Left ventricle myocardium inferior (tissue), 1 donor: Measurements from ENCODE around the gene CCM2. TPM values are rescaled to one million over a fixed set of nuclear protein-coding genes. Genes with fewer than 3 reads are reported as not detected.
"Not testable (repeated sequence)": the region's sequence is repeated elsewhere in the genome, so short reads cannot be mapped to it uniquely, and the experiment has no call there.

Source experiments
- DNase-seq: peaks from one replicate; pipeline ENCODE4 v3.0.0-alpha.2; 2020
- H3K27ac ChIP-seq: fragments of 200-600 bp; replicated peaks from 2 replicates; pipeline ENCODE4 v1.8.0; 2021
- H3K27me3 ChIP-seq: fragments of 200-600 bp; 2 replicates; pipeline ENCODE4 v1.8.0; 2021; ENCODE audit warnings: low read depth
- H3K36me3 ChIP-seq: fragments of 200-600 bp; 2 replicates; pipeline ENCODE4 v1.8.0; 2021
- H3K4me1 ChIP-seq: fragments of 200-600 bp; 2 replicates; pipeline ENCODE4 v1.8.0; 2021
- H3K4me3 ChIP-seq: fragments of 200-600 bp; 2 replicates; pipeline ENCODE4 v1.8.0; 2021; ENCODE audit warnings: mild to moderate bottlenecking, moderate library complexity
- H3K9me3 ChIP-seq: fragments of 200-600 bp; replicated peaks from 2 replicates; pipeline ENCODE4 v1.8.0; 2021
- CTCF ChIP-seq: fragments of 200-600 bp; IDR thresholded peaks from 2 replicates; pipeline ENCODE4 v1.8.0; 2021; ENCODE audit warnings: antibody characterized with exemption, mild to moderate bottlenecking, borderline replicate concordance
- intact Hi-C: fragments of 100-400 bp; cut with micrococcal nuclease; formaldehyde crosslinking; loops from one replicate; pipeline ENCODE4 v1.11.0; 2022
- total RNA-seq: library from RNA; stranded (reverse); fragmentation: NEBNext Ultra II Directional; extraction: Animal tissue kit (Norgen Biotek cat#: 25700); gene quantifications from one replicate; pipeline ENCODE4 v1.2.1, GENCODE V29; 2021
- donor health status: DM: no; HTN: yes; CAD: no; lungs with severe emphysema.

Gene CCM2
- total RNA-seq, 1 donor from 2014 or later: 24.5 TPM

DNA sequence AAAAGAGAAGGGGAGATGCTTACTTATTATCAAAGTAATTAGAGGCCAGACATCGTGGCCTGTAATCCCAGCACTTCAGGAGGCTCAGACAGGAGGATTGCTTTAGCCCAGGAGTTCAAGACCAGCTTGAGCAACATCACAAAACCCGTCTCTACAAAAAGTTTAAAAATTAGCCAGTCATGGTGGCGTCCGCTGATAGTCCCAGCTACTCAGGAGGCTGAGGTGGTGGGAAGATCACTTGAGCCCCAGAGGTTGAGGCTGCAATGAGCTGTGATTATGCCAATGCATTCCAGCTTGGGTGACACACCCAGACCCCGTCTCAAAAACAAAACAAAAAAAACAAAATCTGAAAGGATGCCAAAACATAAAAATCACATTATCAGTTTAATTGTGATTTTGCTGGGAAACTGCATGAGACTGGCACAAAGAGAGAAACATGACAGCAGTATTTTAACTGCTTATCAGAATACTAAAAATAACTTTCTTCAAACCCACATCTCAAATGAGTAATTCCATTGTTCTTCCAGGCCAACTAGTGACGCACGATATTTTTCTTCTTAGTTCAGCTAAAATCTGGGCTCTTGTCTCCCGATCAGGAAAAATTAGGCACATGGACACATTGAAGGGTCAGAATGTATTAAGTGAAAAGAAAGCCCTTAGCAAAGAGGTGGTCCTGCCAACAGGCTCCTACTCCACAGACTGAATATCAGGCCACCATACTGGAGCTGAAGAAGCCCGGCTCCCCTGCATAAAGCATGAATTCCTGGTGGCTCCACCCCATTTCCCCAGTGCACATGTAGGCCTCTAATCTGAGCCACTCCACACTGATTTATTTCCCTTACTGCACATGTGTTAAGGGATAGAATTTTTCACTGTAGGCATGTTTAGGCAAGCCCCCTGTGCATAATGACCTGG is 9.6 kb upstream of the CCM2 start:
- no peaks in the 10 kb centered on the region for H3K27me3 ChIP-seq
- no peak overlapping the region for H3K4me3 ChIP-seq
- peak overlapping the region; percentile 61 for H3K27ac ChIP-seq
- no peak for DNase-seq
- H3K4me1 ChIP-seq: peaks cover 33% of the 10 kb centered on the region
- H3K36me3 ChIP-seq: peaks cover under 1% of the 10 kb centered on the region
- no peak for TF ChIP-seq CTCF
- intact Hi-C loops: no loop called here
- H3K9me3 ChIP-seq: no peaks in the 10 kb centered on the region

DNA sequence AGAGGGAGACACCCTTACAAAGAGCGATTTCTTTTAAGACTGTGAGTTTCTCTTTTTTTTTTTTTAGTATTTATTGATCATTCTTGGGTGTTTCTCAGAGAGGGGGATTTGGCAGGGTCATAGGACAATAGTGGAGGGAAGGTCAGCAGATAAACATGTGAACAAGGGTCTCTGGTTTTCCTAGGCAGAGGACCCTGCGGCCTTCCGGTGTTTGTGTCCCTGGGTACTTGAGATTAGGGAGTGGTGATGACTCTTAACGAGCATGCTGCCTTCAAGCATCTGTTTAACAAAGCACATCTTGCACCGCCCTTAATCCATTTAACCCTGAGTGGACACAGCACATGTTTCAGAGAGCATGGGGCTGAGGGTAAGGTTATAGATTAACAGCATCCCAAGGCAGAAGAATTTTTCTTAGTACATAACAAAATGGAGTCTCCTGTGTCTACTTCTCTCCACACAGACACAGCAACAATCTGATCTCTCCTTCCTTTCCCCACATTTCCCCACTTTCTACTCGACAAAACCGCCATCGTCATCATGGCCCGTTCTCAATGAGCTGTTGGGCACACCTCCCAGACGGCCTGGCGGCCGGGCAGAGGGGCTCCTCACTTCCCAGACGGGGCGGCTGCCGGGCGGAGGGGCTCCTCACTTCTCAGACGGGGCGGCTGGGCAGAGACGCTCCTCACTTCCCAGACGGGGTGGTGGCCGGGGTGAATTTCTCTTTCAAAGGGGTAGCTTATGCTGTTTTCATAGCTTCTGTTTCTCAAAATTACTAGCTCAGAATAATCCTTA is 7.8 kb upstream of the CCM2 start:
- DNase-seq, H3K36me3 ChIP-seq: not testable (repeated sequence)

DNA sequence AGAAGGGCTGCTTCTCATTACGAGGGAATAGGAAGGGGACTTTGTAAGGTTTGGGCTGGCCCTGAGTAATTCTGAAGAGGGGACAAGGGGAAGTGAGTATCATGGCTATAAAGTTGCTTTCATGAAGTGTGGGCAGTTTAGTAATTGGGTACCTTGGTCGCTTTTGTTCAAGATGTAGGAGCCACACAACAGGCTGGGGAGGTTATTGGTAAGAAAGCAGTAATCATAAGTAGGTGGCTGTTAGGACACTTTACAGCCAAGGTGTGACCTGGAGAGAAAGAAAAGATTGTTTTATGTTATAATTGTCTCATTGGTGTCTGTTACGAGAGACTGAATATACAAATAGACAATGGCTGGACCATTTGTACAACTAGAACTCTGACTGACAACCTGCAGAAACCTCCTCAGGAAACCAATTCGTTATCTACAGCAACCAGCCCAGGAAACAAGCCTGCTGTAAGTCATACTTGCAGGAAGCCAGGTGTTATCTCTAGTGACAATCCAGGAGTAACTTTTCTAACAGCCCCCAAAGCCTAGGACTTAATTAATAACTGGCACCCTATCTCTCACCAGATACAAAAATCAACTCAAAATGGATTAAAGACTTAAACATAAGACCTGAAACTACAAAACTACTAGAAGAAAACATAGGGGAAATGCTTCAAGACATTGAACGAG is 5.0 kb upstream of the CCM2 start:
- Histone ChIP-seq H3K9me3 (no peaks in the 10 kb centered on the region), H3K4me3 (no peak overlapping the region), H3K36me3 (no peaks in the 10 kb centered on the region), H3K27ac (no peak overlapping the region), H3K27me3 (no peaks in the 10 kb centered on the region), H3K4me1 (peaks cover 21% of the 10 kb centered on the region)
- intact Hi-C loops: no loop called here
- TF ChIP-seq CTCF: no peak
- DNase-seq: no peak

More for the DNA sequence above, 7.8 kb upstream of the CCM2 start:
- peaks cover 19% of the 10 kb centered on the region for H3K4me1 ChIP-seq
- H3K27ac ChIP-seq, H3K9me3 ChIP-seq, H3K27me3 ChIP-seq, intact Hi-C loops, H3K4me3 ChIP-seq: not testable (repeated sequence)

DNA sequence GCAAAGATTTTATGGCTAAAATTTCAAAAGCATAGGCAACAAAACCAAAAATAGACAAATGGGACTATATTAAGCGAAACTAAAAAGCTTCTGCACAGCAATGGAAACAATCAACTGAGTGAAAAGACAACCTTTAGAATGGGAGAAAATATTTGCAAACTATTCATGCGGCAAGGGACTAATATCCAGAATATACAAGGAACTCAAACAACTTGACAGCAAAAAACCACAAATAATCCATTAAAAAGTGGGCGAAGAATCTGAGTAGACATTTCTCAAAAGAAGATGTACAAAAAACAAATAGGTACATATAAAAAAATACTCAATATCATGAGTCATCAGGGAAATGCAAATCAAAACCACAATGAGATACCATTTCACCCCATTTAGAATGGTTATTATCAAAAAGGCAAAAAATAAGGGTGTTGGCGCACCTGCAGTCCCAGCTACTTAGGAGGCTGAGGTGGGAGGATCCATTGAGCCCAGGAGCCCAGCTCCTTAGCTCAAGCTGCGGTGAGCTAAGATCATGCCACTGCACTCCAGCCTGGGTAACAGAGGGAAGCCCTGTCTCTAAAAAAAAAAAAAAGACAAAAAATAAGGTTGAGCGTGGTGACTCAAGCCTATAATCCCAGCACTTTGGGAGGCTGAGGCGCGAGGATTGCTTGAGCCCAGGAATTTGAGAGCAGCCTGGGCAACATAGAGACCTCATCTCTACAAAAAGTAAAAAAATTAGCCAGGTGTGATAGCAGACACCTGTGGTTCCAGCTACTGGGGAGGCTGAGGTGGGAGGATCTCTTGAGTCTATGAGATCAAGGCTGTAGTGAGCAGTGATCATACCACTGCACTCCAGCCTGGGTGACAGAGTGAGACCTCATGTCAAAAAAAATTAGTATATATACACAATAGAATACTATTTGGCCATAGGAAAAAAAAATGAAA is 4.2 kb upstream of the CCM2 start:
- intact Hi-C loops: no loop called here
- Histone ChIP-seq H3K27me3 (no peaks in the 10 kb centered on the region), H3K27ac (no peak overlapping the region), H3K9me3 (no peaks in the 10 kb centered on the region), H3K36me3 (no peaks in the 10 kb centered on the region), H3K4me1 (peaks cover 17% of the 10 kb centered on the region), H3K4me3 (no peak overlapping the region)
- TF ChIP-seq CTCF: no peak
- no peak for DNase-seq

GRCh38 chr7:44998153-44998871 is 1.7 kb upstream of the CCM2 start:
- Histone ChIP-seq H3K4me1 (peaks cover 31% of the 10 kb centered on the region), H3K27ac (peak overlapping the region; percentile 89), H3K4me3 (peak overlapping the region; percentile 80), H3K36me3 (no peaks in the 10 kb centered on the region), H3K27me3 (no peaks in the 10 kb centered on the region), H3K9me3 (no peaks in the 10 kb centered on the region)
- intact Hi-C loops: no loop called here
- no peak for DNase-seq
- no peak for TF ChIP-seq CTCF
